ENCODE results near the gene FGD5. TPM values are rescaled to one million over a fixed set of nuclear protein-coding genes. Genes with fewer than 3 reads are reported as not detected.

Gene FGD5
- polyA plus RNA-seq, 1 donor: 18.2 TPM

DNA sequence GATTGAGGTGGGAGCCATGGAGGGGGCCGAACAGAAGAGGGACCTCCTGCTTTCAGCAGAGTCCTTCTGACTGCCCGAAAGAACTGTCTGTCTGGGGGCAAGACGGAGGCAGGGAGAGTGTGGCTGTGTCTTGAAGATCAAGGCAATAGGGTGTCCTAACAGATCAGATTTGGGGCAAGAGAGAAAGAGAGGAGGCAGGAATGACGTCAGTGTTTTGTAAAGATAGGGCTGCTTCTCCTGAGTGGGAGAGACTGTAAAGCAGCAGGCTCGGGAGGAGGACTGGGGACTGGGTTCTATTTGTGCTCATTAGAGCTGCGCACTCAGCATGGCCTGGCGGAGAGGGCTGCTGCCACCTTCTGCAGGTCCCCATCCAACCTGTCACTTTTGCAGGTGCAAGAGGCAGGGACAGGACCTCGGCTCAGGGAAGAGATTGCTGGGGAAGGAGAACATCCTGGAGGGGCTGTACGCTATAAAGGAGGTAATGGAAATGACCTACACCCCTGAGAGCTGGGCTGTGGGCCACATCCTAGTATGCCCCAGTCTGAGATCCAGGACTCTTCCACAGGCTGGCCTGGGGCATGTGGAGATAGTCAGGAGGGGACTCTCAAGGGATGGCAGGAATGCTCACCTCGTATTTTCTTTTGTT, 29.0 kb upstream of the FGD5 start:
- no peak for DNase-seq (ENCODE audit: low read depth)

DNA sequence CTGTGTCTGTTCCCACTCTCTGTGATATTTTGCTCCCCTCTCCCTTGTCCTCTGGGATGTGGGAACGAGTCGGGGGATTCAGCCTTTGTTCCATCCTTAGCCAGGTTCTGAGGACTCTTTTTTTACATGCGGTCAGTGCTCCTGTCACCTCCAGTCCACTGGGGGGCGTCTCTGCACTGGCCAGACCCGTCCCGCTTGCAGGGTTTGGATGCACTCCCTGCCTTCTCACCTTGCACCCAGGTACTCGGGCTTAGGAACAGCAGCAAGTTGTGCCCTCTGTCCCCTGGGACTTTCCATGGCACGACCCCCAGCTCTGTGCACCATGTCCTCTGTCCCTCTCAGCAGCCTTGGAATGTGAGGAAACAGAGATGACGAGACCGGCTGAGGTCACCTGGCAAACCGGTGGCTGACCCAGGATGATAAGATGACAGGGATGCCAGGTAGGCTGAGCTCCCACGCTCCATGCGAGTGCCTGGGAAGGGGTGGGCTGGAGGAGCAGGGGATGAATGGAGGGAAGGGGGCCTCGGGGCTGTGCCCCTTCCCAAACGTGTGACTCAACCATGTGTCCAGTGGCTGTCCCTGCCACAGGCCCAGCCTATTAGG, 27.3 kb upstream of the FGD5 start:
- DNase-seq (ENCODE audit: low read depth): no peak

DNA sequence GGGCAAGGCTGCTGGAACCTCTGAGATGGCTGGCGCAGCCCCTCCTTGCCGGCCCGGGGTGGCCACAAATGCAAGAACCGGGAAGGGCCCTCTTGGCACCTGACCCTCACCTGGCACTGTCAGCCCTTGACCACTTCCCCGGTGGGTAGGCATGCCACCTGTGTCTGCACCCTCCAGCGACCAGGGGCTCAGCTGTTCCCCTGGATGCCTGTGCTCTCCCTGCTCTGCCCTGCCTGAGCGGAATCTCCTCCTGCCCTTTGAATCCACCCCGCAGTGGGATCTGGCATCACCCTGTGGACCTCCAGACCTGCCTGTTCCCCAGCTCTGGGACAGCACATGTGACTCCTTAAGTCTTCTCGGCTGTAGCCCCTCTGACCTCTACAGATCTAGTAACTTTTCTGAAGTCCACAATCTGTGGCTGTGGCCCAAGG, 26.1 kb upstream of the FGD5 start:
- DNase-seq (ENCODE audit: low read depth): no peak

DNA sequence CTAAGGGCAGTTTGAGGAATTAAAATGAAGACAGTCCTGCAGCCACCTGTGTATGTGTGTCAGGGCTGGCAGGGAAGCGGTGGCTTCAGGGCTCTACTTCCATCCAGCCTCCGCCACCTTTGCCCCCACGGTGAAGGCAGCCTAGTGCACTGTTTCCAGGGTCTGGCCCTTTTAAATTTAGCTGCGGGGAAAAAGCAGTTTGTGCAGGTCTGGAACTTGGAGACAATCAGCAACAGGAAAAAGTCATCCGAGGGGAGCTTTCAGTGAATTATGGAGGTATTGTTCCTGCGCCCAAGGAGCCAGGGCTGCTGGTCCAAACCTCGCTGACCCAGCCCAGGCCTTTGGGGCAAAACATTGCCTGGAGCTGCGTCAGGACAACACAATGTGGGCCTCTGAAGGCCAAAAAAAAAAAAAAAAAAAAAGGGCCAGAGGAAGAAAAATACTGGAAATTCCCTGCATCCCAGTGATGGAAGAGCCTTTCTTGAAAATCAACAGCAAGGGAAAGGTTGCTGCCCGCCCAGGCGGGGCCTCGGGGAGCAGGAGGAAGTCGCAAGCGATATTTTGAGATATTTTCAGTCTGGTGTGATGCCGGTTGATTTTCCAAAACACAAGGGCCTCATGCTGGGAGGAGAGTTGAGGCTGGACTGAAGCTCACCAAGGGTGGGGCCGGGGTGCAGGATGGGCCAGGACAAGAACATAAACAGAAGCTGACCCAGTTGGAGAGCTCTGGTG, 25.5 kb upstream of the FGD5 start:
- DNase-seq (ENCODE audit: low read depth): no peak

DNA sequence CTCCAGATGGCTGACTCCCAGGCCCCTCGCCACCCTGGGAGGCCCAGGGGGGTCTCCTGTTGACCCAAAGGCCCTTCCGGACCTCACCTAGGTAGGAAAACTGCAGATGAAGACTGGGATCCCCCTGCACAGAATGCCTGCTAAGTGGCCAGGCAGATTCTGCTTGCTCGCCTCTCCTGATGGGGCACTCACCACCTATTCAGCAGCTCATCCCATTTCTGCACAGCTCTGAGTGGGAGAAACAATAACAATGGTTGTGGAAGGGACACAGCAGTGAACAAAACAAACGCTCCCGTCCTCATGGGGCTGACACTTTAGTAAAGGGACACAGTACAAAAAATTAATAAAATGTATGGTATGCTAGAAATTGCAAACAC, 24.9 kb upstream of the FGD5 start:
- no peak for DNase-seq (ENCODE audit: low read depth)

DNA sequence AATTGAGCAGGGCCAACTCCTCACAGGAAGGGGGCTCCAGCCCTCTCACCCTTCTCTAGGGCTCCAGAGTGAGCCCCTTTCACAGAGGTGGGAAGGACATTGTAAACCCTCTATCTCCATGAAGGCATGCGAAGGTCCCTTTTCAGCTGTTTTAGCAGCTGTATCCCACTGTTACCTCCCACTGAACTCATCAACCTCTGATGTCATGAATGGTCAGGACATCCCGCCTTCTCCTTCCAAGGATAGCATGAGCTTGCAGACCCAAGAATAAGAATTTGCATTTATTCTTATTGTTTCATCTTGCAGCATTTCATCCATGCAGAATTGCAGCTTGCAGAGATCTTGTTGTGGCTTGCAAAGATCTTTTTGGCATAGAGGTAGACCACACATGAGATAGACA, 24.3 kb upstream of the FGD5 start:
- no peak for DNase-seq (ENCODE audit: low read depth)

DNA sequence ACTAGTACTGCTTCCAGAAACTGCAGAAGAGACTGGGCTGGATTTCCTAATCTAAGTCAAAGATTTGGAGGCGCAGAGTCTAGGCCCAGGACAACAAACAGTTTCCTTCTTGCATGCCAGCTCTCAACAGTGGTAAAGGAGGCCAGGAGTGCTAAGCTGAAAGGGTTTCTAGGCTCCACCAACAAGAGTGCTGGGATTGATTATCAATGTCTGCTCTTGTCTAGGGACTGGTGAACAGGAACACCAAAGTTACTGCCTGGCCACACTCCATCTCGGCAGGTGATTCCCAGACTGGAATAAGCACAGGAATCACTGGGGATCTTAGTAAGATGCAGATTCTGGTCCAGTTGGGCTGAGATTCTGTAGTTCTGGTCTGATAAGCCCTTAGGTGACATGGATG, 22.8 kb upstream of the FGD5 start:
- no peak for DNase-seq (ENCODE audit: low read depth)

DNA sequence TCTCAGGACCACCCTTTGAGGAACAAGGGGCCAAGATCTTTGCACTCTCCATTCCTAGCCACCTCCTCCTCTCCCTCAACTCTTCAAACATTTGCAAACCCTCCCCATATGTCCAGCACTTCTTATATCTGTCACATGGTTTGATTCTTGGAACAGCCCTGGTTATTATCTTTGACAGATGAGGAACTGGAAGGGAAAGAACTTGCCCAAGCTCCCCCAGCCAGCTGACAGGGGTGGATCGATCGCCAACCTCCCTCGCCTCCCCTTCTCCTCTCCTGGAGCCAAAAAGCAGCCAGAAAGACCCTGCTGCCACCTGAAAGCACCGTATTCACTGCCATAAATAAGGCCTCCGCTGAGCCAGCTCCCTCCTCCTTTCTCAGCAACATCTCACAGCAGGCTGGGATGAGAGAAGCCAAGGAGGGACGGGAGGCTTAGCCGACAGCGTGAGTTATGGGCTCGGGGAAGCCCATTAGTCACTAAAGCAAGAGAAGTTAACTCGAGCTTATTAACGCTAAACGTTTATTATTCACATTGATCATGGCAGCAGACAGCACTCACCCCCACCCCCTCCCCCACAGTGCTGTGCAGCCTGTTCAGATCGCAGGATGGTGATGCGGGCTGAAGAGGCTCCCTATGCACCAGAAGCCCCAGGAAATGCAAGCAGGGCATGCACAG, 22.2 kb upstream of the FGD5 start:
- no peak for DNase-seq (ENCODE audit: low read depth)

DNA sequence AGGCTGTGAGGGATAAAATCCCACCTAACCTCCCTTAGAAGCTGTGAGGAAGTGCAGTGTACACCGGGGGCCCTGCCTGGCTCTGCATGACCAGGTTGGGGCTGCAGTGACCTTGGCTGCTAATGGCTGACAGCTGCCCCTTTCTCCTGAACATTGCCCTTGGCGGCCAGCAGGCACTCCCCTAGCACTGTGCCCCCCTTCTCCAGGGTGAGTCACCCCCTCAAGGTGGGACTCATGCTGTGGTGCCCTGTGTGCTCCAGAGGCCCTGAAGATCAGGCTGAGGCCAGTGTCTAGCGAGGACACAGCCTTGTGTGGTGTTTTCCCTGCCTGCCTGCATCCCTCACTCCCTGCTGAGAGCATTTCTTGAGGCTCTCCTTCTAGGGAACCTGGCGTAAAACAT, 21.0 kb upstream of the FGD5 start:
- no peak for DNase-seq (ENCODE audit: low read depth)

DNA sequence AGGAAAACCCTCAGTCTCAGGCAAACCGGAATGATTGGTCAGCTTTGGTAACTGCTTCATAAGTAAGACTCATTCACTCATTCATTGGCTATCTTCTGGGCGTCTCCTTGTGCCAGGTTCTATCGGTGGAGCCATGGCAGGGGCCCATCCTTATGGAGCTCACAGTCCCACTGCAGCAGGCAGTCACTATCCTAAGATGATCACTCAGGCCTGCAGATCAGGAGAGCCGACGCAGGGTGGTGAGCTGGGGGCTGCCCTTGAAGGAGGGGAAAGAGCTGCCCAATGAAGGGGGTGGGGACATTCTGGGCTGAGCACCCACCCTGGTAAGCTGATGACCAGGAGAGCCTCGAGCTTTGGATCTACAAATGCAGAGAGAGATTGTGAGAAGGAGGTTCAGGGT, 20.5 kb upstream of the FGD5 start:
- no peak for DNase-seq (ENCODE audit: low read depth)

DNA sequence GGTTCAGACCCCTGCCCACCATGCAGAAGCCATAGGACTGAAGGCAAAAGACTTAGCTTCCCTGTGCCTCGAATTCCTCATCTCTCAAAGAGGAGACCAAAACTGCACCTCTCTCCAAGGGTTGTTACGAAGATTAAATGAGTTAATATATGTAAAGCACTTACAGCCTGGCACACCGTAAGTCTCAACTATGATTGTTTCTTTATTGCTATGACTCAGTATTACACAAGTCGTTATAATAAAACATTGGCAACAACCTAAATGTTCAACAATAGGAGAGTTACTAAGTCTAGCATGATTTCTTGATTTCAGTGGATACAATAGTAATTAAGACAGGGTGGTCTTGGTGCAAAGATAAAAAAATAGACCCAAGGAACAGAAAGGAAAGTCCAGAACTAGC, 19.6 kb upstream of the FGD5 start:
- DNase-seq (ENCODE audit: low read depth): no peak

DNA sequence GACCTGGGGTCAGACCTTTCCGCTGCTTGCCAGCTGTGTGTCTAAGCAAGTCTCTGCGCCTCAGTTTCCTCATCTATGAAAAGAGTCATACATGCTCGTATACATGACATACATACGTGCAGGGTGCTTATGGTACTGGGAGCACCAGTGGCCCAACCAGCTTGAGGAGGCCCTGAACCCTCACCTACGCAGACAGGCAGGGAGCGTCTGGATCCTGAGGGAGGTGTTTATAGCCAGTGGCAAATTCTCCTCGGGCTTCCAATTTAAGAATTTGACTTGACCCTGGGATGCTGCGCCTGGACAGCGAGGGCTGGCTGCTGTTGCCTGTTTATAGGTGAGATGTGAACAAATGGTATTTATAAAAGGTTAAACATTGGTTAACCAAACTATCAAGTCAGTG, 17.7 kb upstream of the FGD5 start:
- DNase-seq (ENCODE audit: low read depth): no peak

DNA sequence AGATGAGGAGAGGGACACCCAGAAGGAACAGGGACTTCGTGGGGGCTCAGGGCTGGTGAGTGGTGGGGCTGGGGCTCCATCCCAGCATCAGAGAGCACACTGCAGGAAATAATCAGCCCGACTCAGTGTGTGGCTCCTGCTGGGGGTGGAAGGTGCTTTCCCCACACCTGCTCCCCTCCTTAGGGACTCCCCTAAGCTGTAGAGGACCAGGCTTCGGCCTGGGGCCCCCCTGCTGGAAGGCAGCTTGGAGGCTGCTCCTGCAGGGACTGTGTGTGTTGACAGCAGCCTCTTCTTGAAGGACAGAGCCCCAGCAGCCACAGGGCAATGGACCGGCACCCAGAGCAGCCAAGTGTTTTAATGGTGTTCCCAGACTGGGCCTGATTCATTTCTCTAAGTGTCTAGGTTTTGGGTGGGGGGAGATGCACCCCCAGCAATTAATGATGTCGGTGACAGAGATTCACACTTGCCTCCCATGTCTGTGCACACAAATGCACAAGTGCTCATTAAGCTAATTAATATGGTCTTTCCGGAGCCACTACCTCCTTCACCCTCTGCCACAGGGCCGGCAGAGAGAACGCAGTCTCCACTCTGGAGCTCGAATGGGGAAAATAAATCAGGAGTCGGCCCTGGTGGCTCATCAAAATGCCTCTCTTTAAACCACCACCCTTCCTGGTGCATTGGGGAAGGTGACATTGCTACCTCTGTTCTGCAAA, 16.9 kb upstream of the FGD5 start:
- no peak for DNase-seq (ENCODE audit: low read depth)

DNA sequence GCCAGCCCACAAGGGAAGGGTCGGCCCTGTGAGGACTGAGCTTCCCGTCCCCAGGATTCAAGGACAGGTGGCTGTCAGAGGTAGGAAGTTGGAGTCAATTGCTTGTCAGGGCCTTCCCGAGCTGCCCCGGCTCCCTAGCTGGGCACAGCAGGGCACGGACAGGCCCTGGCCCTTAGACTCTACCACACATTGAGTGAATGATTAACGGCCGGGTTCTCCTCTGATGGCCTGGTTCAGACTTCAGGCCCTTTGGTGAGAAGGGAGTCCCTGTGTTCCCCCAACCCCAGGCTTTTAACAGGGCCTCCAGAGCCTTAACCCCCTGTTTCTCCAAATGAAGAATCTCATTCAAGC, 16.4 kb upstream of the FGD5 start:
- DNase-seq (ENCODE audit: low read depth): no peak

DNA sequence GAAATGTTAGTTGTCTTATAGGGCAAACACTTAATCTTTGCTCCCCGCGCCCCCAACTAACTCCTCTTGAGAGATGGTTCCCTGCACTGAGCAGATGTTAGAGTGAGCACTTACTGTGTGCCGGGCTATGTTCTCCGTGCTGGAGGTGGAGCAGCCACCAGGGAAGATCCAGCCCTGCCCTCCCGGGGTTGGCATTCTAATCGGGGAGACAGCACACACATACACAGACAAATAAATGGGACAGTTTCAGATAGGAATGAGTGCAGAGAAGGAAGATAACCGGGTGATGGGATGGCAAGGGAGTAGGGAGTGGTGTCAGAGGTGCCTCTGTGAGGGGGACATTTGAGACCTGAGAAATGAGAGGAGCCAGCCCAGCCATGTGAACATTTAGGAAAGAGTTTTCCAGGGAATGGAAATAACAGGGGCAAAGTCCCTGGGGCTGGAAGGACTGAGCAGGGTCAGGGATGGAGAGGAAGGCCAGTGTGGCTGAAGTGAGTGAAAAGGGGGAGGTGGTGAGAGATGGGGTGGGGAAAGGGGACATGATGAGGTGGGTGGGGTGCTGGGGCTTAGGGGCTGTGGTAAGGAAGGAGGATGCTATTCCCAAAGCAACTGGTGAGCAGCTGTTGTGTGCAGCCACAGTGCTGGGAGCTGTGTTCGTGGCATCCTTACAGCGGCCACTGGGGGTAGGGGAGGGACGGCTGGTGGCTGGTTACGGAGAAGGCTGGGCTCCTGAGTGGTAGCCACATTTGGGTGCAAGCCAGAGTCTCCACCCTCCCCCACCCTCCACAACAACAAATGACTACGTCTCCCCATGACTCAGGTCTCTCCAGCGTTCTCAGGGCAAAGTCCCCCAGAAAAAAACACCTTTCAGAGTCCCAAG, 15.4 kb upstream of the FGD5 start:
- no peak for DNase-seq (ENCODE audit: low read depth)

DNA sequence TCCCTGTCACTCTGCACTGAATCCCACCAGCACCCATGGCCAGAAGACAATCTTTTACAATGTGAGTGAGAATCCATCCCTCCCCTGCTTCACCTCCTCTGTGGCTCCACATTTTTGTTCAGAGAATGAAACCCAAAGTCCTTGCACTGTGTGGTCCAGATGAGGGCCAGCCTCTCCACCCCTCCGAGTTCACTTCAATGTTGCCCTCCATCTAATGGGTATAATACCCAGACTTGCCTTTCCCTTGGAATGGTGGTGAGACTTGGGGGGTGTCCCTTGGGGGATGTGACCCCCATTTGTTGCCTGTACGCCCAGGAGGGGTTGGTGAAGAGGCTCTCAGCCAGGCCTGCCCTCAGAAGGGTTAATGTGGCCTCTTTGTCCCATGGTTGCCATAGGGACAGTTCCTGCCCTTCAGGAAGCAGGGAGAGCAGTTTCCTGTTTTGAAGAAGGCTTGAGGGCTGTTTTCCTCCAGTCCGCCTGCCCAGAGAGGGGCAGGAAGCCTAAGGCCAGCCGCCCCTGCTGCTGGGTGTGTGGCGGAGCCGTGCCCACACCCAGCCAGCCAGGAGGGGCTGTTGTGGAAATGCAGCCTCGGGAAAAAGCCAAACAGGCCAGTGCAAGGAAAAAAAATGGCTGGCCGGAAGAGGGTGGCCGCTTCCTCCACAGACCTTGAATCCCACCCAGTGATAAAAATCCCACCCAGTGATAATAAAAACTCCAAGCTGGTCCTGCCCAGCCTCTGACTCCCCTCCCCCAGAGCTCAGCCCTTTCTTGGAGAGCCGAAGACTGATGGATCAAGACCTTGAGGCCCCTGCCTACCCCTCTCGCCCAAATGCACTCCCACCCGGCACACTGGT, 14.6 kb upstream of the FGD5 start:
- no peak for DNase-seq (ENCODE audit: low read depth)

DNA sequence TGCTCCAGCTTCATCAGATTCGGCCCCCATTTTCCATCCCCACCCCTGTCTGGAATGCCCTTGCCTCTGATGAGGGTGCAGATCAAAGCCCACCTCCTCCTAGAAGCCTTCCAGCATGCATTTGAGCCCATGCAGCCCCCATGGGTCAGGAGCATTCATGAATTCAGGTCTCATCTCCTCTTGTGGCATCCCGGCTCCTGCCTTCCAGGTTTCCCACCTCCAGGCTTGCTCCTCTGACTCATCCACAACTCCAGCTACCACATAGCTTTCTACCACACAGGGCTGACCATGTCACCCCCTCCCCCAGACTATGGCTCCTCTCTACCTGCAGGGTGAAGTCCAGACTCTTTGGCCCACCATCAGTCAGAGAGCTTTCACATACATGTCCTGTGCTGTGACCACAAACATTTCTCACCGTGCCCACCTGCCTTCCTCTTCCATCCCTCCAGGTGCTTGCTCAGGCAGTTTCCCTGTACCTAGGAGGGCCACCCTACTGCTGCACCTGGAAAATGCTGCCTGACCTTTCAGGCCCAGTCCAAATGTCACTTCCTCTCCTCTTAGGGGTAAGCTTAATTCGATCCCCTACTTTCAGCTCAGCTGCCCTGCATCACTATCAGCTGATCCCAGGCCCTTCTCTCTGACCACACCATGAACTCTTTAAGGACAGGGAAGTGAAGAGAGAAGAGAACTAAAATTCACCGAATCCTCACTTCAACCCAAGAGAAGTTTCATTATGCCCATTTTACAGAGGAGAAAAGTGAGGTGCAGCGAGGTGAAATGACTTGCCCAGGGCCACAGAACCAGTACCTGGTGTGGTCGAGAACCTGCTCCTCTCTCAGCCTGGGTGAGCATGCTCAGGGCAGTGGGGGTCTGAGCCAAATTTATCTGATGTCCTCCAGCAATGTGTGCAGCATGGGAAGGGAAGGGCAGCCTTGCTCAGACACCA, 13.7 kb upstream of the FGD5 start:
- DNase-seq (ENCODE audit: low read depth): no peak

DNA sequence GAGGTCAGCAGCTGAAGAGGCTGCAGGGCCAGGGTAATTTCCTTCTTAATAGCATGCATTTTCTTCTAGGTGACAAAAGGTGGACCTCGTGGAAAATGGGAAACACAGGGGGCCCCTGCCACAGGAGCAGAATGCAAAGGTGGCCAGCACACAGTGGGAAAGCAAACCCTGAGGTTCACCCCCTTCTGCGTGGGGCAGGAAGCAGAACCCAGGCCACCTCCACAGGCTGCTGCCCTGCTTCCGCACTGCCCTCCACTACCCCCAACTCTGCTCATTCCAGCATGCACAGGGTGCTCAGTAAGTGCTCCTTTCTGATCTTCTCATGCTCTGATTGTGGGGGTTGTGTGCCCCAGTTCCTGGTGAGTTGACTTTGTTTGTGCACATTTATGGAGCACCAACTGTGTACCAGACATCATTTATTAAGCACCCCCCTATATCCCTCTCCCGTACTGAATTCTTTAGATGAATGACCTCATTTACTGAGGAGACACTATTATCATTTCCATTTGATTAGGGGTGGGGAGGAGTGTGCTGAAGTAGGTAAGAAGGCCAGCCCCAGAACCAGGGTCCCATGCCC, 12.7 kb upstream of the FGD5 start:
- no peak for DNase-seq (ENCODE audit: low read depth)

Measured in forelimb muscle (tissue), 1 donor.